ENCODE measurements around the gene FNBP1.

The FNBP1 gene

DNA sequence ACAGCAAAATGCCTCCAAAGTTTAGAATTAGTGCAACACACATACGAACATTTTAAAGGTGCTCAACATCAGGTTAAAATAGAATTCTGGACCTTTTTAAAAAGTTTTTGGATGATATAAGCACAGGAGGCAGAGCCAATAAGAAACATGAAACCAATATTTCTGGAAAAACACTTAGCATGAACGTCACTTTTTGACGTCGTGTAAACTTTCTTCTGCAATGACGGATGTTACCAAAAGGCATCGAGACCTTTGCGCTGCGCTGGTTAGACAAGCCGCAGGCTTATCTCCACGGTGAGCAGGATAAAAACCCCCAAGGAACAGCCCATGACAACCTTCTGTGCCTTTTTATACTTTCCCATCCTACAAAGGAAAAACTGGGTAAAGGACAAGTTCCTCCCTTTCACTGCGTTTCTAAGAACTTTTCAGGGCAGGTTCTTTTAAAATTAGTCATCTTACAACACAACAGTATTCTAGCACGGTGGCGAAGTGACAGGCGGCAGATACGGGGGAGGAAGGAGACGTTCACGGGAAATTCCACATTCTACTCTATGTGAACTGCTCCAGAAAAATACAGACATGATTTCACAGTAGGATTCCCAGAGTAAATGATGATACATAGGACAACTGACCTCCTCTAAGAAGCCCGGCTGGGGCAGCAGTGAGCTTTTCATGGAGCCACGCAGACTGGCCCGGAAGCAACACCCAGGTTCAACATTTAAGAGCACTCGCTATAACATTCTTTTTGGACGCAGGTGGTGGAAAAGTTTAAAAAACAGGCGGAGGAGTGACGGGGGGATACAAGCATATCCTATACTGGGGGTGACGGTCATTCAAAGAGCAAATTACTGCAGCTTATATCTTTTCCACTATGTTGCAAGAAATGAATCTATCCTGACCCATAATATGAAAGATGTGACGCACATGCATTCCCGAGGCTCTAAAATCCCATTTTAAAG, 155.4 kb downstream of the FNBP1 start:
- DNase-seq, result no peak

DNA sequence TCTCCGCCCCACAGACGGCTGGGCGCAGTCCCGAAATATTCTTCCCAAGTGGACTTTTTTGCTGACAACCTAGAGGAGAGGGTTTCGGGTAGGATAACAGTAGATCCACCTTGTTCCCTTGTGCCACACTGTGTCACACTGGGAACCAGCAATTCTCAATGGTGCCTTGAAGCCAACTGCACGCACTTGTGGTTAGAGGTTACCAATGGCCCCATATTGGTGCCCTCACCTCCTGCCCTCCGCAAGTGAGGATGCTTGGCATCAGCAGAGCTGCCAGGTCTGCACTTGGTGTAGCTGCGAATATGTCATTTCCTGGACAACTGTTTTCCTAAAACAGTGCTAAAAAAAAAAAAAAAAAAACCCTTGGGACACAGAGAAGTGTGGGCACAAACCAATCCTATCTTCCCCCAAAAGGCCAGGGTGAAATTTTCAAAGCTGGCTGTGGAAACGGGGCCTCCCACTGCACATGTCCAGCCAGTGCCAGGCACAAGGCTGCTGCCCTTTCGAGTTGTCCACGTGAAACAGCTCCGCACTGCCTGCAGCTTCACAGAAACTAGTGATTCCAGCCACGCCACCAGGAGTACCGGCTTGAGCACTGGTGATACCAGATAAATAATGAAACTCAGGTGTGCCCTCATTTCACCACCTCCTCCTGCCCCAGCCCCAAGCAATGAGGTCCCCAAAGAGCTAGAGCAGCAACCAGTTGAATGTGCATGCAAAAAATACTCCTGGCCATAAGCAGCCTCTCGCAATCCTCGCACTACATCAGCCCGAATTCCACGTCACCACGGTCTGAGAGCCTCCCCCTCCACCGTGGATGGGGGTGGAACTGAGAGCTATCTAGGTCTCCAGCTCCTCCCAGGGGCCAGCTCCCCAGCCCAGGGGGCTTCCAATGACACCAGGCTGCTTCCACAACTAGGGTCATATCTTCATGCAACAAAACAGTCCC, 156.5 kb downstream of the FNBP1 start:
- DNase-seq, result no peak

DNA sequence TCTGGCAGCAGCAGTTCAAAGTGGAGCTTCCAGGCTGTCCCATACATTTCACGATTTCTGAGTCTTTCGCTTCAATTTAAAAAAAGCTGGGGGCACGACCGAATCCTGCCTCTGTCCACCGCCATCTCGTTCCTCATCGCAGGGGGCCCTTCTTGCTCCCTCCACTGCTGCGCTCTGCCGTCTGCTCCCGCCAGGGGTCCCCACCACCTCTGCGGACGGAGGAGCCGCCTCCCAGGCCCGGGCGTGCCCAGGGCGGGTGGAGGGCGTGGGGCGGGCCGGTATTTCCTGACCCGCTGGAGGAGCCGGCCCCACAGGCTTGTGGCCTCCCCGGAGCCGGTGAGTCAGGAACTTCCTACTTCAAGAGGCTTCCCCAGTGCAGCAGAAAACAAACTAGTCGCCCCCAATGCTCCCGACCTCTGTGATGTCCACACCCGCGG, 157.3 kb downstream of the FNBP1 start:
- peak; percentile 57 for DNase-seq

DNA sequence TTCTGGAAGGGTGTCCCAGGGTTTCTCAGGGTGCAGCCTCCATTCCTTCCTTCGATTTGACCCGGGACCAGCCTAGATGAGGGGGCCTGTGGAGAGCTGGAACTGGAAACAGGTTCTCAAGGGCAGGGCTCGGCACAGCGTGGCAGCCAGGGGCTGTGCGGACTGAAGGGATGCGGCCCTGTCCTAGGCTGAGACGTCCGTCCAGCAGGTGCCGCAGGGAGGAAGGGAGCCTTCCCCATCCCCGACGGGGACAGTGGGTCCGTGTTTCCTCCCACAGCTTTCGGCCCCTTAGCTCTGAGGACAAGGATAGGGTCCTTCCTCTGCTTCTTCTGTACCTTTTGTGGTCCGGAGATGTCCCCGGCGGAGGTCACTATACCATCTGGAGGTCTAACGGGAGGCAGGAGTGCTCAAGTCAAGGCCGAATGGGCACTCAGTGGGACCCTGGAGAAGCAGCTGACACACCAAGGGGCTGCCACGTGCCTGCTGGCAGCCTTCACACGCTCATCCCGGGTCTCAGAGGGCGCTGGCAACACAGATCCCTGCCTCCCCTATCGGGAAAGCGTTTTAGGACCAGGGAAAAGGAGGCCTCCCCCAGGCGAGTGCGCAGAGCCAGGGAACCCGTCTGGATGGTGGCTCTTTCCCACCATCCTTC, 157.8 kb downstream of the FNBP1 start:
- DNase-seq, result peak; percentile 11

DNA sequence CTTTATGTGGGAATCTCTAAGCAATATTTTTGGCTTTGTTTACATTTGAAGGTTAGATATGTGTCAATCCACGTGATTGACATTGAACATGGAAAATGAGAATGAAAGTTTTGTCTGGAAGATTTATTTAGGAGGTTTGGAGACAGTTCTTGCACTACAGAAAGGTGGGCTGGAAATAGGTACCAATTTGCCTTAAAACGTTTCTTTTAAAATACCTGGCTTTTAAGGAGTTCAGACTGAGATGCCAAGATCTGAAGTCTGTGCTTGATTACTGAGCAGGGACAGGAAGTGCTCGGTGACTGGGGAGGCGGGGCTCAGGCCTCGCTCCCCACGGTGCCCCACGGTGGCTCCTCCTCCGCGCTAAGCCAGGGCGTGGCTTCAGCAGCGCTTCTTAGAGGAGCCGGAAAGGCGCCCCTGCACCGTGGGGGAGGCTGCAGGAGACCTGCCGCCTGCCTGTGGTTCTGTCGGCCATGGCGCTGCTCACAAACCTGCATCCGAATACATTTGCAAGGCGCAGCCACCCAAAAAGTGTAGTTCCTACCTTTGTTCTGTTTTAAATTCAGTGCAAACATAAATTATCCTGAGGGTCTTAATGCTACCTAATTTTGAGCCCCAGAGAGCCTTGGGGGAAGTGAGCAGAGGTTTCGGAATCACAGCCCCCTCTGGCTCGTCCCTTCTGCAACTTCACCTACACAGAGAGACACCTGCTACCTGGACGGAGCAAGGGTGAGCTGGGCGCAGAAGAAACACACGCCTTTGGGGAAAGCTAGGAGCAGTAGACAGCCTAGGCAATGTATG, 158.6 kb downstream of the FNBP1 start:
- peak; percentile 87 for DNase-seq

DNA sequence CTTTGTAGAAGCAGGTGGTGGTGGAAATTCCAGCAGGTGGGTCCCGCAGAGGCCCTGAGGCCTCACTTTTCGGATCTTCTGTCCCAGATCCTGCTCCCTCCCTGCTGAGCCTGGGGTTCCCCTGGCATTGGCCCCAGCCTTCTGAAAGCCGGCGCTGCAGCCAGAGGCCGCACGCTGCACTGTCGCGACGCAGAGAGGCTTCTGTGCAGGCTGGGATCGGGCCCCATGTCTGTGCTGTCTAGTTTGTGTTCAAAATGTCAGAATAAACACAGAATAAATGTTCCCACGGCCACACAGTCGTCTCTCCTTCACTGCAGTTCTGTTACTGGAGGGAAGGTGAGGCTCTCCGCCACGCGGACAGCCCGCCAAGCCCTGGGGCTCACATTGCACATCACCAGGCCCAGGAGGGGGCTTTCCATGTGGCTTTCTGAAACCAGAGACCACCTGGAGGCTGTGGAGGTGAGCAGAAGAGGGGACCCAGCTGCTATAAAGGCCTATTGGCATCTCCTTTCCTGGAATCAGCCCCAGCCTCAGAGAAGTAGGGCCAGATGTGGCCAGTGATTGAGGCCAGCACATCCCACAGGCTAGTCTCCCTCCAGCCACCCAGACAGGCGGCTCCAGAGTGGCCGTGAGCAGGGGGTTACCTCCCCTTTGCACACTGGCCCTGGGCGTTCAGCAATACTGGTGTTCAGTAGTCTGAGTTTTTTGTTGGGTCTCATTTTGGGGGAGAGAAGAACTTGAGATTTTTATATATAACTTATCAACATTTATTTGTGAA, 161.3 kb downstream of the FNBP1 start:
- DNase-seq, result no peak

DNA sequence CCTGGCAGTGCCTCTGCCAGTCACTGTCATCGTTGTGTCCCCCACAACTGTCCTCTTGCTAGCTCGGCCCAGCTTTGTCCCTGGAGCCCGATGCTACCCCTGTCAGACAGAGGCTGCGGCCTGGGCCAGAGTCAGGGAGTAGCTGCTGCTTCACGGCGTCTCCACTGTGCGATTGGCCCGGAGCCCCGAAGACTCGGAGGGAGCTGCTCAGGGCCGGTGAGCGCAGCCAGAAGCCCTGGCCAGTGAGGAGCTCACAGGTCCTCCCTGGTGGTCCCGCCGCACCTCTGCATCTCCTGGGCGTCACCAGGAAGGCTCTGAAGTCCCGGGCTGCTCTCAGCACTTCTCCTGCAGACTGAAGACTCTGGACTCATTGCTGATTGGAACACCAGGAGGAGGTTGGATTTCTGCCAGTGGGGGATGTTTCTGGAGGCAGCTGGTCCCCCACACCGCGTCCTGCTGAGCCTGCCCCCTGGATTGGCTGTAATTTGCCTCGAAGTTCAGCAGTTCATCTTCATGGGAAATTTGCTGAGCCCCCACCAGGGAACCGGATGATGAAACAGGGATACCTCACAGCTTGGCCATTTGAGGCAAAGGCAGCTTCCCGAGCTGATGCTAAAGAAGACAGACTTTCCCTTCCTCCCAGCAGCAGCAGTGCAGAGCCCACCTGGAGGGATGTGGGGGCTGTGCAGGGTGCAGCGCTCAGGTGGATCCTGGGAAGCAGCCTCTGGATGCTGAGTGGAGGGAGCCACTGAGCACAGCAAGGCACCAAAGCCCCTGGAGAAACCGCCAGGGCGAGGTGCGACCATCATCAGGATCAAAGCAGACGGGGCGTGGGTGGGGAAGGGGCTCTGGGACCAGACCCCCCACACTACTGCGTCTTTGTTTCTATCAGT, 162.1 kb downstream of the FNBP1 start:
- no peak for DNase-seq

DNA sequence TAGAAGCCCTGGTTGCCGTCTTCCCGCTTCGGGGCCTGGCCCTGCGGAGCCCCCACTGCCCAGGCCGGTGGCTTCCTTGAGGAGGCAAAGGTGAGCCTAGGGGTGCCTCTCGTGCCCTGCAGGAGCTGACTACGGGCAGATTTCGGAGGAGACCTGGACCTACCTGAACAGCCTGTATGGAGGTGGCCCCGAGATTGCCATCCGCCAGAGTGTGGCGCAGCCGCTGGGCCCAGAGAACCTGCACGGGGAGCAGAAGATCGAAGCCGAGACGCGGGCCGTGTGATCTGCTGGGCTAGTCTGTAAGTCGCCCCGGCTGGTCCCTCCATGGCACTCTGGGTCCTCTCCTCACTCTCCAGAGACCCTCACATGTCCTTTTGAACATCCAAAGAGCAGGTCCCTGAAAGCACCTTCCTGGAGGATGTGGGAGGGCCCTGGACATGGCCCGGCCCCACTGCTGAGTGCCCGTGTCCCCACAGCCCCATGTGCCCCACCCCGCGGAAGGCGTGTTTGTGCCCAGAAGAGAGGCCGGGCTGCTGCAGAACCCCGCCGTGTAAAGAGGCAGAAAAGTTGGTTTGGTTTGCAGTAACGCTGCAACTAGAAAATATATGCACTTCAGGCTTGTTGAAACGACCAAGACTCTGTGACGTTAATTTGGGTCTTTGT, 162.9 kb downstream of the FNBP1 start:
- no peak for DNase-seq

DNA sequence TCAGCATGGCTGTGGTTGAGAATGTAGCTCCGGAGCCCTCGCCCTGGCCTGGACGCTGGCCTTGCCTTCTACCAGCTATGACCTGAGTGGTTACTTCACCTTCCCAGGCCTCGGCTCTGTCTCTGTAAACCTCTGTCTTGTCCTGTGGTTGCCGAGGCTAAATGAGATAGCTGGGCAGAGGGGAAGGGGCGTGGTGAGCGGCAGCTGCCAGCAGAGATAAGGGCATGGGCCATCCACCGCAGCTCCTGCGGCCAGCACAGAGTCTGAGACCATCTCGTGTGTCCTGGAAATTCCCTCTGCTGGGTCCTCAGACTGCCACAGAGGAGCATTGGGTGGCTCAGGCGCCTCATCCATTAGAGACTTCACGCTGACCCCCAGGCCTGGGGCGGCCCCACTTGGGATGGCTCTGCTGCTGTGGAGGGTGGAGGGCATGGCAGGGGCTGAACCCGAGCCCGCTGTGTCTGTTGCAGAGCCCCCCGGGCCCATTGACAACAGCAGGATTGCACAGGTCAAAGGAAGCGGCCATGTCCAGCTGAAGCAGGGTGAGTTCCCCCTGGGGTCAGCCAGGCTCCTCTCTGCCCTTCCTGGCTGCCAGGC, 163.8 kb downstream of the FNBP1 start:
- no peak for DNase-seq

DNA sequence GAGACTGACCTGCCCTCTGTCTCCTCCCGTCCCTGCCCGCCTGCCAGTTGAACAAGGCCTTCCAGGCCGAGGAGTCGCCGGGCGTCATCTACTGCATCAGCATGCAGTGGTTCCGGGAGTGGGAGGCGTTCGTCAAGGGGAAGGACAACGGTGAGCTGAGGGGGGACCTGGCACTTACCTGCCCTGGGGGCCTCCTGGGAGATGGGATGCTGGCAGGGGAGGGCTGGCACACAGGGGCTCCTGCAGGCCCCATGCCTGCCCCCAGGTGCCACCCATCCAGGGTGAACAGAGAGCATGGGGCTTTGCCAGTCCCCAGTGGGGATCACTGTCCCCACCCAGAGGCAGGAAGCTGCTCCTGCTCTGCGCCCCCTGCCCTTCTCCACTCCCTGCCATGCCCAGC, 164.7 kb downstream of the FNBP1 start:
- DNase-seq, result no peak

DNA sequence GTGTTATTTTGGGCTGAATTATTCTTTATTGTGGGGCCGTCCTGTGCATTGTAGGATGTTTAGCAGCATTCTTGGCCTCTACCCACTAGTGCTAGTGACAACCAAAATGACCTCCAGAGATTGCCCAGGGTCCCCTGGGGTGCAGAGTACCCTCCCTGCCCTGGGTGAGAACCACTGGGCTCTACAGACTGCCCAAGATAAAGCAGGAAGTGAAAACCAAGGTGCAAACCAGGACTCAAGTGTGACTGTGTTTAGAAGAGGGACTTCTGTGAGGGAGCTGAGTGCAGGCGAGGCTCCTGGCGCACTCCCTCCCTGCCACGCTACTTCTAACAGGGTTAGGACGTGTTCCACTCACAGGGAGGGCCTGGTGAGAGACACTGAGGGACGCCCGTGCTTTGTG, 166.2 kb downstream of the FNBP1 start:
- DNase-seq, result no peak

DNA sequence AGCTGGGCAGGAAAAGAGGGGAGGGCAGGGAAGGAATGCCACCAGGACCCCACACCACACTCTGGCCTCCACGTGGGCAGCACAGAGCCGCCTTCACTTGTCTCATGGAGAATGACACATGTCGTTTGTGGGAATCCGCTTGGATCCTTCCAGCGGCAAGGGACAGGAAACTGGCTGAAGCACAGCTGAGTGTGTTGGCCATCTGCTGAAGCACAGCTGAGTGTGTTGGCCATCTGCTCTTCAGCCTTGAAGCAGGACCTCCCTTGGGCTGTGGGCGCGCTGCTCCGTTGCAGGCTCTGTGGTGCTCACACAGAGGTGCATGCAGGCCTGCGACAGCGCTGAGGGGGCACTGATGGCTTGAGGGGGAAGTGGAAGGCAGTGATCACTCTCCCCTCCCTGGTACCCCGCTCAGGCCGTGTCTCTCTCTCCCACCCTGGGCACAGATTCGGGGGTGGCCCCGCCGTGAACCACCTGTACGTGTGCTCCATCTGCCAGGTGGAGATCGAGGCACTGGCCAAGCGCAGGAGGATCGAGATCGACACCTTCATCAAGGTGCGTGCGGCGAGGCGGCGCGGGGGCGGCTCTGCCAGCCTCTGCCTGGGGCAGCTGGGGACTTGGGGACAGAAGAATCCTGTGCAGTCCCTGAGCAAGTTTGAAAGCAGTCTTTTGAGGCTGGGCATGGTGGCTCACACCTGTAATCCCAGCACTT, 167.1 kb downstream of the FNBP1 start:
- DNase-seq, result no peak

DNA sequence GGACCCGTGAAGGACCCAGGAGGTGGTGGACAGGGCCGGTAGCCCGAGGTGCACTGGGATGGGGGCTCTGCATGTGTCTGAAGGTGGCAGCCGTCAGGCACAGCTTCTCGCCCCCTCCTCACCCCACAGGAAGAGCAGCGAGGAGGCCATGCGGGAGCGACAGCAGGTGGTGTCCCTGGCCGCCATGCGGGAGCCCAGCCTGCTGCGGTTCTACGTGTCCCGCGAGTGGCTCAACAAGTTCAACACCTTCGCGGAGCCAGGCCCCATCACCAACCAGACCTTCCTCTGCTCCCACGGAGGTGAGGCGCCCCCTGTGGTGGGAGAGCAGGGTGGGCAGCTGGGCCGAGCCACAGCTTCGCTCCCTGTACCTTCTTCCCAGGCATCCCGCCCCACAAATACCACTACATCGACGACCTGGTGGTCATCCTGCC, 167.8 kb downstream of the FNBP1 start:
- DNase-seq, result no peak

DNA sequence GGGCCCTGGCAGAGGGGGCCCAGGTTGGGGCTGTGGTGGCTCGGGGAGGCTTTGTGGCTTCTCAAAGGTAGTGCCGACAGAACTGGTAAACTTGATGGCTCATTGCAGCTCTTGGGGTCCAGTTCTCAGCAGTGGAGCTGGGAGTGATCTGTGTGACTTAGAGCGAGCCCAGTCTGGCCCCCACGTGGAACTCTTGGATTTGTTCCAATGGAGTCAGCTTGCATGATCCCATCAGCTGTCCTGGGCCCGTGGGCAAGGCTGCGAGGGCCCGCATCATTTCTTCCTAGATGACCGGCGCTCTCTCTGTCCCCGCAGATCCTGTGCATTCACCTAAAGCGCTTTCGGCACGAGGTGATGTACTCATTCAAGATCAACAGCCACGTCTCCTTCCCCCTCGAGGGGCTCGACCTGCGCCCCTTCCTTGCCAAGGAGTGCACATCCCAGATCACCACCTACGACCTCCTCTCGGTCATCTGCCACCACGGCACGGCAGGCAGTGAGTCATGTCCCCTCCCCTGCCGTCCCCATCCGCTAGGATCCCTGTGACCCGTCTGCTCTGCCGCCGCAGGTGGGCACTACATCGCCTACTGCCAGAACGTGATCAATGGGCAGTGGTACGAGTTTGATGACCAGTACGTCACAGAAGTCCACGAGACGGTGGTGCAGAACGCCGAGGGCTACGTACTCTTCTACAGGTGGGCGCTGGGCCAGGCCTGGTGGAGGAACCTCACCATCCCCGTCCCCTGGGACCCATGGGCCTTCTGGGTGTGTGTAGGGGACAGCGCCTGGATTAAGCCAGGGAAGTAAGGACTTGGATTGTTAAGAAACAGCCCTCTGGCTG, 168.5 kb downstream of the FNBP1 start:
- DNase-seq, result no peak

DNA sequence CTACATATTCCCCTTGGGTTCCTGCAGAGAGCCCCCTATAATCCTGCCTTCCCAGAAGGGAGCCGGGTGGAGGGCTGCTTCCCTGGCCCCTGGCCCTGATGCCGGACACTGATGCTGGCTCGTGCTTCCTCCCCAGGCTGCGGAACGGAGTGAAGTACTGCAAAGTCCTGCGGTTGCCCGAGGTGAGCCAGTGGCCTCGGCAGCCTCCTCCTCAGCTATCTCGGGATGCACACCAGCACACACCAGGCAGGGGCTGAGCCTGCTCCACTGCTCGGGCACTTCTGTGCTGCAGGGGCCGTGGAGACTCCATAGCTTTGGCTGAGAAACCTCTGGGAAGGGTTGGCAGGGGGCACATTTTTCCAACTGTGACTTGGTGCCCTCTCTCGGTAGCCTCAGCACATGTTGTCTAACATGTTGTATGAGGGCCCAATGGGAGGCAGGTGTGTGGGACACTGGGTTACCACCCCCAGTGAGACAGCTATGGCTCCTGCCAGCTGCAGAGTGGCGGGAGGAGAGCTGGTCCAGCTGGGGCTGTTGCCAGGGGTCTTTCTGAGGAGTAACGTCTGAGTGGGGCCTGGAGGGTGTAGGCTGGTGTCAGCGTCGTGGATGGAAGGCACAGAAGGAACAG, 169.3 kb downstream of the FNBP1 start:
- no peak for DNase-seq

DNA sequence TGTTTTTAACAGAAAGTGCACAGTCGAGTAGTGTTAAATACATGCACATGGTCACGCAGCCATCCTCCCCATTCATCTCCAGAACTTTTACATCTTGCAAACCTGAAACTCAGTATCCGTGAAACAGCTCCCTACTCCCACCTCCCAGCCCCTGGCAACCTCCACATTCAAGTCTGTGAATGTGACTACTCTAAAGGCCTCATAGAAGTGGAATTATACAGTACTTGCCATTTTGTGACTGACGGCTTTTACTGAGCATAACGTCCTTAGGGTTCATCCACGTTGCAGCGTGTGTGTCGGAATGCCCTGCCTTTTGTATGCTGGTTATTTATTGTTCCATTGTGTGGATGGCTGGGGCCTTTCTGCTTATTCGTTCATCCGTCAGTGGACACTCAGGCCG, 171.9 kb downstream of the FNBP1 start:
- DNase-seq, result no peak
